ENCODE measurements around the gene FAF1. TPM values are rescaled to one million over a fixed set of nuclear protein-coding genes. Genes with fewer than 3 reads are reported as not detected.

Gene FAF1
- total and polyA plus RNA-seq, 4 donors = 27.2 to 51.6 (median 37.1) TPM

DNA sequence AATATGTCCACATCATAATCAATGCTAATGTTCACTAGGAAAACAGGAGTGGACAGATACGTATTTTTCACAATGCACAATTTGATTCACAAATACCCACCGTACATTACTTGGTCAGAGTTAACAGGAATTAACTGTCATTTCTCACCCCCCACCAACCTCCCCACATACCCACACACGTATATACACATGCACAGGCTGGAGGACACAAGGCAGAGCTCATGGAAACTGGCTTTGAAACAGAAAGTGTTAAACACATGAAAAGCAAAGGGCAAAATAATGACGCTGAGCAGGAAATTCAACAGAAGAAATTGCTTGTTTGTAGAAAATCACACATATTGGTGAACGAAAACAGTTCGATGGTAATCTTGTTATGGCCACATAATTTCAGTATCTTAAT, 348.4 kb downstream of the FAF1 start:
- Histone ChIP-seq H3K27ac (ENCODE audit: low read depth in 1 of 2, low read length in 1 of 2) (no peak overlapping the region), H3K27me3 (ENCODE audit: control insufficient read depth in 3 of 3, insufficient read depth in 3 of 3, low read length in 2 of 3) (no peaks in the 10 kb centered on the region), H3K4me1 (ENCODE audit: control insufficient read depth in 5 of 5, insufficient read depth in 5 of 5, low read length in 5 of 5) (no peaks in the 10 kb centered on the region), H3K4me3 (no peak overlapping the region), H3K36me3 (ENCODE audit: control insufficient read depth in 4 of 4, insufficient read depth in 4 of 4, low read length in 4 of 4) (peaks cover 0 to 3% (median 0%) of the 10 kb centered on the region in 4 donors), H3K9me3 (ENCODE audit: control insufficient read depth in 4 of 4, insufficient read depth in 3 of 4, low read length in 3 of 4) (no peaks in the 10 kb centered on the region), H3K9ac (ENCODE audit: insufficient read depth in 1 of 2, low read length in 2 of 2) (no peak overlapping the region)
- ATAC-seq (ENCODE audit: insufficient read depth, low FRiP score) = no peak
- TF ChIP-seq, protein P1, sequence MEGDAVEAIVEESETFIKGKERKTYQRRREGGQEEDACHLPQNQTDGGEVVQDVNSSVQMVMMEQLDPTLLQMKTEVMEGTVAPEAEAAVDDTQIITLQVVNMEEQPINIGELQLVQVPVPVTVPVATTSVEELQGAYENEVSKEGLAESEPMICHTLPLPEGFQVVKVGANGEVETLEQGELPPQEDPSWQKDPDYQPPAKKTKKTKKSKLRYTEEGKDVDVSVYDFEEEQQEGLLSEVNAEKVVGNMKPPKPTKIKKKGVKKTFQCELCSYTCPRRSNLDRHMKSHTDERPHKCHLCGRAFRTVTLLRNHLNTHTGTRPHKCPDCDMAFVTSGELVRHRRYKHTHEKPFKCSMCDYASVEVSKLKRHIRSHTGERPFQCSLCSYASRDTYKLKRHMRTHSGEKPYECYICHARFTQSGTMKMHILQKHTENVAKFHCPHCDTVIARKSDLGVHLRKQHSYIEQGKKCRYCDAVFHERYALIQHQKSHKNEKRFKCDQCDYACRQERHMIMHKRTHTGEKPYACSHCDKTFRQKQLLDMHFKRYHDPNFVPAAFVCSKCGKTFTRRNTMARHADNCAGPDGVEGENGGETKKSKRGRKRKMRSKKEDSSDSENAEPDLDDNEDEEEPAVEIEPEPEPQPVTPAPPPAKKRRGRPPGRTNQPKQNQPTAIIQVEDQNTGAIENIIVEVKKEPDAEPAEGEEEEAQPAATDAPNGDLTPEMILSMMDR (IDR thresholded peaks at IDR 0.05; ENCODE audit: control extremely low read depth, extremely low read depth) = no peak
- DNase-seq = no peak
- 76 to 87% methylated on average over 6 of the region's 6 CpGs for WGBS, 2 donors

DNA sequence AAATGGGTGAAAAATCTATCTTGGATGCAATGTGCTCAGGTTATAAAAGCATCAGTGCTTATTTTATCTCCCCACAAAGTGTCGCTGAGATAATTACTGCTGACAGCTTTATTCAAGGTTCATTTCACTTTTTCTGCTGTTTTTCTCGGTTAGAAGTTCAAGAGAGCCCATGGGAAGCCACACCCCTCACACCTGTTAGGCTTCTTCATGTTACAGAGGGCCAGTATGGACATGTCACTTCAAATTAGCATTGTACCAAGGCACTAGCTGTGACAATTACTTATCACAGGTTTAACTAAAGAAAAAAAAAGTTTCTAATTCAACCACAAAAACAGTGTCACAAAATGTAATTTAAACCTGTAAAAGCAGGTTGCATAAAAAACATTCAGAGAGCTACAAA, 349.5 kb downstream of the FAF1 start:
- no peak for ATAC-seq (ENCODE audit: insufficient read depth, low FRiP score)
- 62 to 85% methylated on average over 2 of the region's 2 CpGs for WGBS, 2 donors
- no peaks in the 10 kb centered on the region for H3K4me1 ChIP-seq (ENCODE audit: control insufficient read depth in 5 of 5, insufficient read depth in 5 of 5, low read length in 5 of 5)

DNA sequence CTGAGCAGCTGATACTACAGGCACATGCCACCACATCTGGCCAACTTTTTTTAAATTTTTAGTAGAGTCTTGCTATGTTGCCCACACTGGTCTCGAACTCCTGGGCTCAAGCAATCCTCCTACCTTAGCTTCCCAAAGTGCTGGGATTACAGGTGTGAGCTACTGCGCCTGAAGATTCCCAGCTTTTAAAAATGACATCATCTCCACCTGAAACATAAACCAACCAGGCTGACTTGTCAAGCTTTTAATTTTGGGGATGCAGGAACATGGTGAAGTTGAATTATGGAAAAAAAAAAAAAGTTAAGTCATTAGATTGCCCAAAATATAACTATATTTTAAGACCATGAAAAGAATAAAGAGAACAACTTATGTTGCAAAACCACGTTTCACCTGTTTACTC, 350.6 kb downstream of the FAF1 start:
- peaks cover 0 to 3% (median 0%) of the 10 kb centered on the region in 4 donors for H3K36me3 ChIP-seq (ENCODE audit: control insufficient read depth in 4 of 4, insufficient read depth in 4 of 4, low read length in 4 of 4)
- no peak for DNase-seq
- no peaks in the 10 kb centered on the region for H3K9me3 ChIP-seq (ENCODE audit: control insufficient read depth in 4 of 4, insufficient read depth in 3 of 4, low read length in 3 of 4)
- no peaks in the 10 kb centered on the region for H3K27me3 ChIP-seq (ENCODE audit: control insufficient read depth in 3 of 3, insufficient read depth in 3 of 3, low read length in 2 of 3)
- H3K4me3 ChIP-seq = no peak overlapping the region
- no peak overlapping the region for H3K27ac ChIP-seq (ENCODE audit: low read depth in 1 of 2, low read length in 1 of 2)
- TF ChIP-seq, protein P1 (IDR thresholded peaks at IDR 0.05; ENCODE audit: control extremely low read depth, extremely low read depth) = no peak
- H3K4me1 ChIP-seq (ENCODE audit: control insufficient read depth in 5 of 5, insufficient read depth in 5 of 5, low read length in 5 of 5) = no peaks in the 10 kb centered on the region
- H3K9ac ChIP-seq (ENCODE audit: insufficient read depth in 1 of 2, low read length in 2 of 2) = no peak overlapping the region
- WGBS, 2 donors = 94% methylated on average over 3 of the region's 3 CpGs
- ATAC-seq (ENCODE audit: insufficient read depth, low FRiP score) = no peak

More for the DNA sequence above, 349.5 kb downstream of the FAF1 start:
- Histone ChIP-seq H3K9ac (ENCODE audit: insufficient read depth in 1 of 2, low read length in 2 of 2) (no peak overlapping the region), H3K9me3 (ENCODE audit: control insufficient read depth in 4 of 4, insufficient read depth in 3 of 4, low read length in 3 of 4) (no peaks in the 10 kb centered on the region), H3K36me3 (ENCODE audit: control insufficient read depth in 4 of 4, insufficient read depth in 4 of 4, low read length in 4 of 4) (peaks cover 0 to 3% (median 0%) of the 10 kb centered on the region in 4 donors), H3K27ac (ENCODE audit: low read depth in 1 of 2, low read length in 1 of 2) (no peak overlapping the region), H3K27me3 (ENCODE audit: control insufficient read depth in 3 of 3, insufficient read depth in 3 of 3, low read length in 2 of 3) (no peaks in the 10 kb centered on the region), H3K4me3 (no peak overlapping the region)
- TF ChIP-seq, protein P1 (IDR thresholded peaks at IDR 0.05; ENCODE audit: control extremely low read depth, extremely low read depth) = no peak
- no peak for DNase-seq
